Omental fat pad (tissue), 4 donors: ENCODE data around the gene DCC. TPM values are rescaled to one million over a fixed set of nuclear protein-coding genes. Genes with fewer than 3 reads are reported as not detected.

Experiments used
- ATAC-seq: fragments of 150-250 bp; one replicate; pipeline ENCODE4 v1.9.1; 2016; ENCODE audit warnings: mild to moderate bottlenecking, moderate library complexity; ENCODE audit not compliant: low FRiP score
- DNase-seq: peaks from one replicate; pipeline ENCODE4 v3.0.0-alpha.2; 2019; ENCODE audit warnings: low spot score
- total RNA-seq, 4 donors: library from RNA; depleted of rRNA; stranded (reverse); fragments of >200 nt; gene quantifications; one replicate each; pipeline ENCODE4 v1.1.0, GENCODE V29; 2016
- TF ChIP-seq, protein P1 (sequence below), 3 donors: fragments of 450-650 bp; IDR thresholded peaks; one replicate each; pipeline ENCODE4 v1.5.1; 2016 to 2017; ENCODE audit warnings: antibody characterized with exemption in 3 of 3, mild to moderate bottlenecking in 3 of 3, moderate library complexity in 2 of 3

The DCC gene, protein sequence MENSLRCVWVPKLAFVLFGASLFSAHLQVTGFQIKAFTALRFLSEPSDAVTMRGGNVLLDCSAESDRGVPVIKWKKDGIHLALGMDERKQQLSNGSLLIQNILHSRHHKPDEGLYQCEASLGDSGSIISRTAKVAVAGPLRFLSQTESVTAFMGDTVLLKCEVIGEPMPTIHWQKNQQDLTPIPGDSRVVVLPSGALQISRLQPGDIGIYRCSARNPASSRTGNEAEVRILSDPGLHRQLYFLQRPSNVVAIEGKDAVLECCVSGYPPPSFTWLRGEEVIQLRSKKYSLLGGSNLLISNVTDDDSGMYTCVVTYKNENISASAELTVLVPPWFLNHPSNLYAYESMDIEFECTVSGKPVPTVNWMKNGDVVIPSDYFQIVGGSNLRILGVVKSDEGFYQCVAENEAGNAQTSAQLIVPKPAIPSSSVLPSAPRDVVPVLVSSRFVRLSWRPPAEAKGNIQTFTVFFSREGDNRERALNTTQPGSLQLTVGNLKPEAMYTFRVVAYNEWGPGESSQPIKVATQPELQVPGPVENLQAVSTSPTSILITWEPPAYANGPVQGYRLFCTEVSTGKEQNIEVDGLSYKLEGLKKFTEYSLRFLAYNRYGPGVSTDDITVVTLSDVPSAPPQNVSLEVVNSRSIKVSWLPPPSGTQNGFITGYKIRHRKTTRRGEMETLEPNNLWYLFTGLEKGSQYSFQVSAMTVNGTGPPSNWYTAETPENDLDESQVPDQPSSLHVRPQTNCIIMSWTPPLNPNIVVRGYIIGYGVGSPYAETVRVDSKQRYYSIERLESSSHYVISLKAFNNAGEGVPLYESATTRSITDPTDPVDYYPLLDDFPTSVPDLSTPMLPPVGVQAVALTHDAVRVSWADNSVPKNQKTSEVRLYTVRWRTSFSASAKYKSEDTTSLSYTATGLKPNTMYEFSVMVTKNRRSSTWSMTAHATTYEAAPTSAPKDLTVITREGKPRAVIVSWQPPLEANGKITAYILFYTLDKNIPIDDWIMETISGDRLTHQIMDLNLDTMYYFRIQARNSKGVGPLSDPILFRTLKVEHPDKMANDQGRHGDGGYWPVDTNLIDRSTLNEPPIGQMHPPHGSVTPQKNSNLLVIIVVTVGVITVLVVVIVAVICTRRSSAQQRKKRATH (N-terminal part only)
- under 1 TPM in 2 of 4 donors, not detected in 2; 0.12 to 0.63 TPM for total RNA-seq

DNA sequence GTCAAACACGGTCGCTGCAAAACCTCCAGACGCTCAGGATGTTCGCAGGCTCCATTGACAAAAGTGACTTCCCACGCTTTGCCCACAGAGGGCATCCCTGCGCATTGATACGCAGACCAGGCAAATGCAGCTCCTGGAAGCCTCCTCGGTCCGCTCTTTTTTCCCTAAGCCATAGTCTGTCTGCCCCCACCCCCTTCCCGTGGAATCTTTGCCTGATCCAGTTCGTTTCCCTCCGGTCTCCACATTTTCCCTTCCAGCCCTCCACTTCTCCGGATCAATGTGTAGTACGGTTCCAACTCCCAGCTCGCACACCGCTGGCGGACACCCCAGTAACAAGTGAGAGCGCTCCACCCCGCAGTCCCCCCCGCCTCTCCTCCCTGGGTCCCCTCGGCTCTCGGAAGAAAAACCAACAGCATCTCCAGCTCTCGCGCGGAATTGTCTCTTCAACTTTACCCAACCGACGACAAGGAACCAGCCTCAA is at the start of gene DCC:
TSS of gene DCC (plus strand) at position 307 of the 481 bp plus-strand sequence. CDS start 591 bp downstream, outside the sequence.
- TF ChIP-seq, protein P1, sequence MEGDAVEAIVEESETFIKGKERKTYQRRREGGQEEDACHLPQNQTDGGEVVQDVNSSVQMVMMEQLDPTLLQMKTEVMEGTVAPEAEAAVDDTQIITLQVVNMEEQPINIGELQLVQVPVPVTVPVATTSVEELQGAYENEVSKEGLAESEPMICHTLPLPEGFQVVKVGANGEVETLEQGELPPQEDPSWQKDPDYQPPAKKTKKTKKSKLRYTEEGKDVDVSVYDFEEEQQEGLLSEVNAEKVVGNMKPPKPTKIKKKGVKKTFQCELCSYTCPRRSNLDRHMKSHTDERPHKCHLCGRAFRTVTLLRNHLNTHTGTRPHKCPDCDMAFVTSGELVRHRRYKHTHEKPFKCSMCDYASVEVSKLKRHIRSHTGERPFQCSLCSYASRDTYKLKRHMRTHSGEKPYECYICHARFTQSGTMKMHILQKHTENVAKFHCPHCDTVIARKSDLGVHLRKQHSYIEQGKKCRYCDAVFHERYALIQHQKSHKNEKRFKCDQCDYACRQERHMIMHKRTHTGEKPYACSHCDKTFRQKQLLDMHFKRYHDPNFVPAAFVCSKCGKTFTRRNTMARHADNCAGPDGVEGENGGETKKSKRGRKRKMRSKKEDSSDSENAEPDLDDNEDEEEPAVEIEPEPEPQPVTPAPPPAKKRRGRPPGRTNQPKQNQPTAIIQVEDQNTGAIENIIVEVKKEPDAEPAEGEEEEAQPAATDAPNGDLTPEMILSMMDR (IDR thresholded peaks at IDR 0.05): no peak
- DNase-seq (no peak), ATAC-seq (no peak)

DNA sequence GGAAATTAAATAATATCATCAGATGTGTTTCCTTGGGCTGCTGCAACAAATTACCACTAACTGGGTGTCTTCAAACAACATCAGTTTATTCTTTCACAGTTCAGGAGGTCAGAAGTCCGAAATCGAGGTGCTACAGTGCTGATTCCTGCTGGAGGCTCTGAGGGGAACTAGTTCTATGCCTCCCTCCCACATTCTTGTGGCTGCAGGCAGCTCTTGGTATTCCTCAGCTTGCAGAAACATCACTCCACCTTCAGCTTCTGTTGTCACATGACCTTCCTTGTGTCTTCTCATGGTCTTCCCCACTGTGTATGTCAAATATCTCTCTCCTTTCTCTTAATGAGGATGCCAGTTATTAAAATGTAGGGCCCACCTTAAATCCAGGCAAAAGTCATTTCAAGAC is 29.3 kb upstream of the DCC start:
- TF ChIP-seq, protein P1 (IDR thresholded peaks at IDR 0.05): no peak
- DNase-seq: no peak
- ATAC-seq: no peak

DNA sequence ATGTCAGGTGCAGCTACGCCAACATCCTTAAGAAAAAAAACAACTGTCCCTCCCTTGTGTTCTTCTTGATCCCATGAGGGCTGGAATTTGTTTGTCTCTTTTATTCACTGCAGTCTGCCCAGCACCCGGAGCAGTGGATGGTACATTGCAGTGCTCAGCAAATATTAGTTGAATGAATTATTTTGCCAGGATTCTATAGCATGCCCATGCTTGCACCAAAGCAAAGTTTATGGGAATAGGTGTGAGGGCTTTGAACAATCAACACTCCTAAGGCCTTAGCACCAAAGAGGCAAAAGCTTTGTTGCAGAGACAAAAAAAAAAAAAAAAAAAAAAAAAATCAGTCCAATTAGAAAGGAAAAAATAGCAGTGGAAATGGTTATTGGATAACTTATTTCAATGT is 28.7 kb upstream of the DCC start:
- no peak for ATAC-seq
- no peak for DNase-seq
- TF ChIP-seq, protein P1 (IDR thresholded peaks at IDR 0.05): no peak

DNA sequence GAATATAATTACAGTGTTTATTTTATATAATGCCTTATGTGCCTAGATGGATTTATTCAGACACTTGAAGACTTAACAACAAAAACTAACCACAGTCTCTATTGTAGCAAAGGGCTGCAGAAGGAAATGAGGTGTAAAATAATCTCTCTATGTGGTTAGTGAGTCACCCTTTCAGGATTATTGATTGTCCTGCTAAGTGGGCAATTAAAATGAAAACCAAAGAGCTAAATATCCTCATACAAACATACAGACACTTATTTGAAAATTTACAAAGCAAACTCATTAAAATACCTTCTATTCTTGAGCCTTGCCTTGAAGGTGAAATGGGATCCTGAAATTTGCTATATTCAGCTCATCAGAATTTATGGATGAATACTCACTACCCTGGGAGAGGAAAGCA is 27.7 kb upstream of the DCC start:
- ATAC-seq: no peak
- TF ChIP-seq, protein P1 (IDR thresholded peaks at IDR 0.05): no peak
- no peak for DNase-seq

DNA sequence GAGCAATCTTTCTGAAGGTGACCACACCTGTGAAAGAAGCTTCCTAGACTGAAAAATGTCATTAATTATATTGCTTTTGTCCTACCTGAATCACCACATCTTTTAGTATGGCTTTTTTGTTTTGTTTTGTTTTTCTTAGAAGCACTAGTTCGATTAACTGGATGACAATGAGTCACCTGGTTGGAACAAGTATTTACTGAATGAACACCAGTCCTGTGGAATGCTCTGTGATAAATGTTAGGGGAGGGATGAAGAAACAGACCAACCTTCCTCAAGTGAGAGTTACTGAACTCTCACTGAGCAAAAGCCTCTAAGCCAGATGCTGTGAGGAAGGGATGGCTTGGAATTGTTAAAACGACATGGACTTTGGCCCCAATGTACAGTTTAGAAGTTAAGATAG is 26.8 kb upstream of the DCC start:
- DNase-seq (no peak), ATAC-seq (no peak)
- TF ChIP-seq, protein P1 (IDR thresholded peaks at IDR 0.05): no peak

DNA sequence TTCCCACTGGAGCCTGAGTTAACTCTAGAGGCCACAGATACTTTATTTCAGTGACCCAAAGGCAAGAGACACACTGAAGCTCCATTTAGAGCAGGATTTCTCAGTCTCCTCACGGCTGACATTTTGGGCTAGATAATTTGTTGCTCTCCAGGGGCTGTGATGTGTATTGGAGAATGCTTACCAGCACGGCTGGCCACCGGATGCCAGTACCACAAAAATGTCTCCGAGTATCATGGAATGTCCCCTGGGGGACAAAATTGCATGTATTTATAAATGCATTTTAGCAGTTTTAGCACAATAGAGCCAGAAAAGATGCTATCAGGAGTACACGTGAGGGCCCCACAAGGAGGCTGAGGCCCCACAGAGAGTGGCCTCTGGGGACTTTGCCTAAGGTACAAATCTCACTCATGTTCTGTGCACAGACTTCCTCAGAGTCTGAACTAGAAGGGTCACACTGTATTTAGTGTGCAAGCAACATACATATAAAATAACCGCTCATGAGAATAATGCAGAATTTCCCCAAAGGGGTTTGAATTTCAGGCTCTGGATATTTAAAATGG is 20.5 kb upstream of the DCC start:
- DNase-seq (no peak), ATAC-seq (no peak)
- TF ChIP-seq, protein P1 (IDR thresholded peaks at IDR 0.05): no peak
